Keratinocyte (primary cell): ENCODE results near the gene GAA. TPM values are rescaled to one million over a fixed set of nuclear protein-coding genes. Genes with fewer than 3 reads are reported as not detected.

Experiments used
- DNase-seq: peaks from one replicate; pipeline ENCODE4 v3.0.0-alpha.2; 2011; ENCODE audit warnings: low read depth, missing footprints, low spot score
- FAIRE-seq: peaks from 2 replicates; lab custom pipeline; 2011; peaks lifted over from hg19 to GRCh38; lab: Jason Lieb, UNC
- H2AFZ ChIP-seq: 2 replicates; pipeline ENCODE4 v1.6.0; 2012; ENCODE audit warnings: low read length, control low read depth, inconsistent platforms; ENCODE audit not compliant: control insufficient read depth
- H3K27ac ChIP-seq: 2 replicates; pipeline ENCODE4 v1.5.1; 2011; ENCODE audit warnings: low read length; ENCODE audit not compliant: control insufficient read depth, insufficient read depth
- H3K27me3 ChIP-seq: 3 replicates; pipeline ENCODE4 v1.6.0; 2011; ENCODE audit warnings: low read length; ENCODE audit not compliant: control insufficient read depth, insufficient read depth; ENCODE audit errors: extremely low read depth
- H3K36me3 ChIP-seq, 2 experiments: 2 replicates in 1 of 2; 3 replicates in 1 of 2; pipeline ENCODE4 v1.5.1; 2011; ENCODE audit warnings: low read length in 2 of 2, mild to moderate bottlenecking in 1 of 2; ENCODE audit not compliant: control insufficient read depth in 2 of 2, insufficient read depth in 2 of 2; ENCODE audit errors: extremely low read depth in 1 of 2
- H3K4me1 ChIP-seq: 3 replicates; pipeline ENCODE4 v1.5.1; 2011; ENCODE audit warnings: low read length; ENCODE audit not compliant: control insufficient read depth, insufficient read depth; ENCODE audit errors: extremely low read depth
- H3K4me2 ChIP-seq: 3 replicates; pipeline ENCODE4 v1.6.0; 2011; ENCODE audit warnings: low read depth, low read length; ENCODE audit not compliant: control insufficient read depth, insufficient read depth; ENCODE audit errors: extremely low read depth
- H3K4me3 ChIP-seq, 3 experiments: fragments of 200-600 bp in 1 of 3; sonication (generic) in 1 of 3; 2 replicates in 2 of 3; 3 replicates in 1 of 3; pipeline ENCODE4 v1.5.1; 2011 to 2016; ENCODE audit warnings: low read length in 3 of 3, mild to moderate bottlenecking in 3 of 3, control low read depth in 2 of 3, inconsistent platforms in 1 of 3, low read depth in 1 of 3, mixed read lengths in 1 of 3, mixed run types in 1 of 3, moderate library complexity in 1 of 3; ENCODE audit not compliant: control insufficient read depth in 2 of 3, insufficient read depth in 2 of 3; ENCODE audit errors: extremely low read depth in 1 of 3
- H3K79me2 ChIP-seq: 2 replicates; pipeline ENCODE4 v1.6.0; 2012; ENCODE audit warnings: low read length; ENCODE audit not compliant: control insufficient read depth, insufficient read depth
- H3K9ac ChIP-seq: 3 replicates; pipeline ENCODE4 v1.6.0; 2011; ENCODE audit warnings: low read length; ENCODE audit not compliant: control insufficient read depth, insufficient read depth; ENCODE audit errors: extremely low read depth
- H3K9me1 ChIP-seq: 3 replicates; pipeline ENCODE4 v1.6.0; 2011; ENCODE audit warnings: low read length; ENCODE audit not compliant: control insufficient read depth, insufficient read depth; ENCODE audit errors: extremely low read depth
- H3K9me3 ChIP-seq: 2 replicates; pipeline ENCODE4 v1.5.1; 2012; ENCODE audit warnings: low read depth, low read length; ENCODE audit not compliant: control insufficient read depth
- H4K20me1 ChIP-seq: 3 replicates; pipeline ENCODE4 v1.6.0; 2011; ENCODE audit warnings: low read length; ENCODE audit not compliant: control insufficient read depth, insufficient read depth; ENCODE audit errors: extremely low read depth
- EZH2 ChIP-seq: IDR thresholded peaks from one replicate; pipeline ENCODE4 v1.6.1; 2012; ENCODE audit warnings: inconsistent platforms, mild to moderate bottlenecking, low read length, moderate library complexity
- dilution Hi-C: fragments of 300-500 bp; cut with MboI; formaldehyde crosslinking; loops from one replicate; pipeline ENCODE4 v1.7.0; 2020; ENCODE audit warnings: low sequenced_read_pairs; ENCODE audit not compliant: extremely low pct_ligation_motif_present
- polyA plus RNA-seq, 5 experiments: library from polyadenylated mRNA; depleted of rRNA in 3 of 5; stranded (reverse) in 3 of 5; stranded (forward) in 1 of 5; unstranded in 1 of 5; fragments of >200 nt; gene quantifications; 1 replicate in 1 of 5; 2 replicates in 3 of 5; 3 replicates in 1 of 5; pipeline versions ENCODE4 v1.2.1 to v1.2.3, GENCODE V29; 2011 to 2012; ENCODE audit warnings: missing spikeins in 2 of 5, low read depth in 1 of 5, low replicate concordance in 1 of 5
- TF ChIP-seq, protein P1 (sequence below), 3 experiments: IDR thresholded peaks in 1 of 3; conservative IDR thresholded peaks in 1 of 3; optimal IDR thresholded peaks in 1 of 3; 2 replicates in 2 of 3; 3 replicates in 1 of 3; pipeline versions ENCODE3 to v1.5.1; 2011; ENCODE audit warnings: low read length in 3 of 3, mild to moderate bottlenecking in 3 of 3, moderate library complexity in 2 of 3, control low read depth in 1 of 3, inconsistent platforms in 1 of 3; ENCODE audit not compliant: insufficient read depth in 2 of 3; ENCODE audit errors: extremely low read depth in 1 of 3

GAA gene
- polyA plus RNA-seq, 1 donor (not counting 4 experiments of a cell fraction or from before 2014, with no cell fraction given): 3.2 TPM

DNA sequence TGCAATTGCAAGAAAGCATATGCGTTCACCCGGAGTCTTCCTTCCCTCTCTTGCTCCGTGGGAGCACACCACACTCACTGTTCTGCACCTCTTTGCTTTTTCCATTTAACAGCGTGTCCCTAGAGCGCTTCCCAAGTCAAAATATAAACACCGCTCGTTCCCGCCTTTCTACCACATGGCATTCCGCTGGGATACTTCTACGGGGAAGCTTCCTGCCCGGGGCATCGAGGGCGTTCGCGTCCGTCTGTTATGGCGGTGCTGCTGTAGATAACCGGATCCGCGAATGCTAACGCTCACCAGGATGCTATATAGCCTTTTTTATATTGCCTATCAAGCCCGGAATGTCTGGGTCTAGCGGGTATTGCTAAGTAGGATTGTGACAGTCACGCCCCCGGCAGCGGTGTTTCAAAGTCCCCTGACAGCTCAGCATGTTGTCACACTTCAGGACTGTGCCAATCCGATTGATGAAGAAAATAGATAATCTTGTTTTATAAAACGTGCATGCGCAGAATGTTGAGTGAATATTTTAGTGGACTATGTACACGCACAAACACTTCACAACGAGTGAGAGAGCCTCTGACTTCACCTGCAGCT lies 33.9 kb upstream of the GAA start:
- H3K79me2 ChIP-seq: no peaks in the 10 kb centered on the region
- FAIRE-seq: no peak
- no peak overlapping the region for H2AFZ ChIP-seq

DNA sequence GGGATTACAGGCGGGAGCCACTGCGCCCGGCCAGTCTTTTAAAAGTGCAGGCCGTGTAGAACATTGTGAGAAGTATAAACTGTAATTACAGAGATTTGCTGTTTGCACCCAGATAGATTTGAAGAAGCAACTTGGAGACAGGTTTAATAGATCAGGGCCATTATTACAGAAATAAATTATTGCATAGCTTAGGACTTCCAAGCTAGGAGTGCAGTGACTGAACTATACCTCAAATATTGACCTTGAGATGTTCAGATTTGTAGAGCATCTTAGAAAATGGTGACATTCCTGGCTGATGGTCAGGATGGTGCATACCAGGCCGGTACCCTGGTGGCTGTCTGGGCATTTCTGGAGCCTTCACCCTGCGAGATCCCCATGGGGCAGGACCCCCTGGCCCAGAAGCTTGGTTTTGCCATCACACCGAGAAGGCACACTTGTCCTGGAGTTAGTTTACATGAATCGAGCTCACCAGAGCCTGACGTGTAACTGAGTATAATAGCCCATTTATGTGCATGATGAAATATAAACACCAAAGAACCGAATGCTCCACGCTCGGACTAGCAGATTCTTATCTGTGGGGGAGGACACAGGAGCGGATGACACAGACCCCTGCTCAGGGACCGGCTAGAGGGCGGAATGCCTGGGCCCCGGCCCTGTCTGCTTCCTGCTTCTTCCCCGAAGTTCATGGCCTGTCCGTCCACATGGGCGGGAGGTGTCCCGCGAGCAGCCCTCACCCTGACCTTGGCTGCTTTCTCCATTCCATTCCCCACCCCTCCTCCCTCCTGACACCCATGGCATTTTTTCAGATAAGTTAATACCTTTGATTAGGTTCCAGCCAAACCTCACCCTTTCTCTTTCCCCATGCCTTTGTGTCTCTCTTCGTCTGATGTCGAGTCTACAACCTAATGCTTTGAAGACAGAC lies 32.8 kb upstream of the GAA start:
- Histone ChIP-seq H3K4me3 (no peak overlapping the region), H3K9me1 (no peaks in the 10 kb centered on the region), H2AFZ (no peak overlapping the region), H3K36me3 (no peaks in the 10 kb centered on the region), H3K4me1 (no peaks in the 10 kb centered on the region), H3K79me2 (no peaks in the 10 kb centered on the region), H4K20me1 (no peaks in the 10 kb centered on the region), H3K27me3 (peaks cover 14% of the 10 kb centered on the region), H3K4me2 (no peak overlapping the region), H3K9me3 (no peaks in the 10 kb centered on the region), H3K27ac (no peak overlapping the region), H3K9ac (no peak overlapping the region)
- dilution Hi-C loops: no loop called here
- DNase-seq (no peak), FAIRE-seq (no peak)
- no peak for TF ChIP-seq EZH2
- TF ChIP-seq, protein P1, sequence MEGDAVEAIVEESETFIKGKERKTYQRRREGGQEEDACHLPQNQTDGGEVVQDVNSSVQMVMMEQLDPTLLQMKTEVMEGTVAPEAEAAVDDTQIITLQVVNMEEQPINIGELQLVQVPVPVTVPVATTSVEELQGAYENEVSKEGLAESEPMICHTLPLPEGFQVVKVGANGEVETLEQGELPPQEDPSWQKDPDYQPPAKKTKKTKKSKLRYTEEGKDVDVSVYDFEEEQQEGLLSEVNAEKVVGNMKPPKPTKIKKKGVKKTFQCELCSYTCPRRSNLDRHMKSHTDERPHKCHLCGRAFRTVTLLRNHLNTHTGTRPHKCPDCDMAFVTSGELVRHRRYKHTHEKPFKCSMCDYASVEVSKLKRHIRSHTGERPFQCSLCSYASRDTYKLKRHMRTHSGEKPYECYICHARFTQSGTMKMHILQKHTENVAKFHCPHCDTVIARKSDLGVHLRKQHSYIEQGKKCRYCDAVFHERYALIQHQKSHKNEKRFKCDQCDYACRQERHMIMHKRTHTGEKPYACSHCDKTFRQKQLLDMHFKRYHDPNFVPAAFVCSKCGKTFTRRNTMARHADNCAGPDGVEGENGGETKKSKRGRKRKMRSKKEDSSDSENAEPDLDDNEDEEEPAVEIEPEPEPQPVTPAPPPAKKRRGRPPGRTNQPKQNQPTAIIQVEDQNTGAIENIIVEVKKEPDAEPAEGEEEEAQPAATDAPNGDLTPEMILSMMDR (optimal IDR thresholded peaks at IDR 0.05 in 1 of 3, IDR thresholded peaks at IDR 0.05 in 1 of 3, conservative IDR thresholded peaks at IDR 0.05 in 1 of 3; ENCODE audit: extremely low read depth in 1 of 3, insufficient read depth in 2 of 3, low read length in 3 of 3): no peak

More for the DNA sequence above, 33.9 kb upstream of the GAA start:
- DNase-seq: no peak
- peaks cover 14% of the 10 kb centered on the region for H3K27me3 ChIP-seq
- H3K27ac ChIP-seq: no peak overlapping the region
- dilution Hi-C loops: no loop called here
- H3K9me3 ChIP-seq: no peaks in the 10 kb centered on the region
- H3K9ac ChIP-seq: no peak overlapping the region
- no peaks in the 10 kb centered on the region for H4K20me1 ChIP-seq
- H3K4me2 ChIP-seq: no peak overlapping the region
- H3K36me3 ChIP-seq: no peaks in the 10 kb centered on the region
- TF ChIP-seq, protein P1 (optimal IDR thresholded peaks at IDR 0.05 in 1 of 3, IDR thresholded peaks at IDR 0.05 in 1 of 3, conservative IDR thresholded peaks at IDR 0.05 in 1 of 3; ENCODE audit: extremely low read depth in 1 of 3, insufficient read depth in 2 of 3, low read length in 3 of 3): no peak
- no peak for TF ChIP-seq EZH2
- no peak overlapping the region for H3K4me3 ChIP-seq
- no peaks in the 10 kb centered on the region for H3K4me1 ChIP-seq
- no peaks in the 10 kb centered on the region for H3K9me1 ChIP-seq
